HL-60 (cell line): ENCODE data around the gene CCDC117.

Experiments used
- CTCF ChIP-seq: IDR thresholded peaks from one replicate; pipeline ENCODE4 v1.5.1; 2011; ENCODE audit warnings: low read length, control low read depth, inconsistent platforms; ENCODE audit not compliant: insufficient read depth
- GABPA ChIP-seq: IDR thresholded peaks from 2 replicates; pipeline ENCODE4 v1.6.1; 2012; ENCODE audit warnings: low read depth
- POLR2AphosphoS5 ChIP-seq: IDR thresholded peaks from 2 replicates; pipeline ENCODE4 v1.6.1; 2012; ENCODE audit warnings: low read depth
- REST ChIP-seq: IDR thresholded peaks from 2 replicates; pipeline ENCODE4 v1.6.1; 2012; ENCODE audit warnings: low read depth; ENCODE audit not compliant: insufficient replicate concordance
- SPI1 ChIP-seq: IDR thresholded peaks from 2 replicates; pipeline ENCODE4 v1.6.1; 2012; ENCODE audit warnings: low read depth, mild to moderate bottlenecking, borderline replicate concordance

- no peak for TF ChIP-seq CTCF
- TF ChIP-seq POLR2AphosphoS5: no peak
- TF ChIP-seq SPI1: no peak
- TF ChIP-seq REST: no peak
- TF ChIP-seq GABPA: no peak
Observed at GRCh38 chr22:28791124-28791523, 18.6 kb downstream of the CCDC117 start.
